Measurements from ENCODE around the gene CIRBP. TPM values are rescaled to one million over a fixed set of nuclear protein-coding genes. Genes with fewer than 3 reads are reported as not detected.

Gene CIRBP
- total and polyA plus RNA-seq, 2 of the 13 experiments (the other 11 are each of a cell fraction or from before 2014, with no cell fraction given), result 133 to 140 TPM

- TF ChIP-seq SNAPC4 (CRISPR knock-in tag; IDR thresholded peaks at IDR 0.05), result no peak
- TF ChIP-seq ZNF703 (CRISPR knock-in tag; IDR thresholded peaks at IDR 0.05; ENCODE audit: borderline replicate concordance), result no peak
- TF ChIP-seq ZNF264 (CRISPR knock-in tag; IDR thresholded peaks at IDR 0.05), result no peak; the same call in 1 of the 2 replicates
- no peak for TF ChIP-seq TCF12 (IDR thresholded peaks at IDR 0.05)
- no peak for TF ChIP-seq TCF12 (CRISPR knock-in tag; IDR thresholded peaks at IDR 0.05)
- no peak for TF ChIP-seq ZNF260 (CRISPR knock-in tag; IDR thresholded peaks at IDR 0.05; ENCODE audit: borderline replicate concordance, low read depth)
- TF ChIP-seq HBP1 (CRISPR knock-in tag; IDR thresholded peaks at IDR 0.05; ENCODE audit: low read depth), result no peak; the same call in 1 of the 2 replicates
- TF ChIP-seq ATF6 (CRISPR knock-in tag; conservative IDR thresholded peaks at IDR 0.05), result no peak
- TF ChIP-seq MTERF4 (CRISPR knock-in tag; IDR thresholded peaks at IDR 0.05), result no peak
- TF ChIP-seq ZNF24 (IDR thresholded peaks at IDR 0.05), result no peak
- no peak for TF ChIP-seq GLMP (CRISPR knock-in tag; IDR thresholded peaks at IDR 0.05; ENCODE audit: borderline replicate concordance)
- TF ChIP-seq KLF9 (CRISPR knock-in tag; IDR thresholded peaks at IDR 0.05; ENCODE audit: low read depth), result no peak; the same call in 1 of the 2 replicates
- TF ChIP-seq RNF2 (conservative IDR thresholded peaks at IDR 0.05; ENCODE audit: low read depth), result no peak
- TF ChIP-seq PLRG1 (conservative IDR thresholded peaks at IDR 0.05), result no peak
- TF ChIP-seq HOXA9 (CRISPR knock-in tag; IDR thresholded peaks at IDR 0.05; ENCODE audit: borderline replicate concordance), result no peak
- TF ChIP-seq ZBTB2 (CRISPR knock-in tag; IDR thresholded peaks at IDR 0.05; ENCODE audit: low read depth), result peak; percentile 56
- TF ChIP-seq KDM4B (CRISPR knock-in tag; IDR thresholded peaks at IDR 0.05), result peak; percentile 79; the same call in 1 of the 2 replicates
- TF ChIP-seq FLYWCH1 (CRISPR knock-in tag; IDR thresholded peaks at IDR 0.05), result no peak
- no peak for TF ChIP-seq AHR (CRISPR knock-in tag; IDR thresholded peaks at IDR 0.05)
Observed at GRCh38 chr19:1269065-1269477, at the start of gene CIRBP (continued).

Data from HepG2 (cell line).